Lower leg skin (tissue), 3 donors: ENCODE results near the gene NRXN3.

Experiments
- POLR2A ChIP-seq, 2 donors: fragments of 450-650 bp; IDR thresholded peaks; one replicate each; pipeline ENCODE4 v1.6.1; 2016 to 2017; ENCODE audit warnings: antibody characterized with exemption in 2 of 2, mild to moderate bottlenecking in 1 of 2, moderate library complexity in 1 of 2
- TF ChIP-seq, protein P1 (sequence below), 3 donors: fragments of 450-650 bp; IDR thresholded peaks; one replicate each; pipeline ENCODE4 v1.5.1; 2016; ENCODE audit warnings: antibody characterized with exemption in 3 of 3, mild to moderate bottlenecking in 3 of 3, moderate library complexity in 2 of 3

DNA sequence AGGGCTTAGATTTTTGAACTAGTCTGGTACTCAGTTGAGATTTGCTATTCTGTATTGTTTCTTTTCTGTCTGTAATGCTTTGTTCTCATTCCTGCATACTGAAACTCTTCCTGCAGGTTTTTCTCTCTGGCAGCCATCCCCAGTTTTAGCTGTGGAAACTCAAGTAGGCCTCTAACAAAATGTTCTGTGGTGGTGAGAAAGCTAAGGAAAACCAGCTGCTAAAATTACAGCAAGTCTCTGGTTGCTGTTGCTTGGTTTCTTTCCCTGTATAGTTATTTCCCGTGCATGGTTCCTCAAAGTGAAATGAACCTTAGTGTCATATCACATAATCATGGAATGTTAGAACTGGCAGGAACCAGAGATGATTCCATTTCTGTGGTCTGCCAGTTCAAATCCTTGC is 442.5 kb downstream of the NRXN3 start:
- no peak for TF ChIP-seq POLR2A (IDR thresholded peaks at IDR 0.05)
- TF ChIP-seq, protein P1, sequence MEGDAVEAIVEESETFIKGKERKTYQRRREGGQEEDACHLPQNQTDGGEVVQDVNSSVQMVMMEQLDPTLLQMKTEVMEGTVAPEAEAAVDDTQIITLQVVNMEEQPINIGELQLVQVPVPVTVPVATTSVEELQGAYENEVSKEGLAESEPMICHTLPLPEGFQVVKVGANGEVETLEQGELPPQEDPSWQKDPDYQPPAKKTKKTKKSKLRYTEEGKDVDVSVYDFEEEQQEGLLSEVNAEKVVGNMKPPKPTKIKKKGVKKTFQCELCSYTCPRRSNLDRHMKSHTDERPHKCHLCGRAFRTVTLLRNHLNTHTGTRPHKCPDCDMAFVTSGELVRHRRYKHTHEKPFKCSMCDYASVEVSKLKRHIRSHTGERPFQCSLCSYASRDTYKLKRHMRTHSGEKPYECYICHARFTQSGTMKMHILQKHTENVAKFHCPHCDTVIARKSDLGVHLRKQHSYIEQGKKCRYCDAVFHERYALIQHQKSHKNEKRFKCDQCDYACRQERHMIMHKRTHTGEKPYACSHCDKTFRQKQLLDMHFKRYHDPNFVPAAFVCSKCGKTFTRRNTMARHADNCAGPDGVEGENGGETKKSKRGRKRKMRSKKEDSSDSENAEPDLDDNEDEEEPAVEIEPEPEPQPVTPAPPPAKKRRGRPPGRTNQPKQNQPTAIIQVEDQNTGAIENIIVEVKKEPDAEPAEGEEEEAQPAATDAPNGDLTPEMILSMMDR (IDR thresholded peaks at IDR 0.05), result no peak
